Neutrophil (primary cell): ENCODE results near the gene NECTIN3.

Source experiments
- H3K27ac ChIP-seq: fragments of 200-600 bp; sonication (generic); 2 replicates; pipeline ENCODE4 v1.5.1; 2016; ENCODE audit warnings: mild to moderate bottlenecking, moderate library complexity
- H3K27me3 ChIP-seq: fragments of 200-600 bp; sonication (generic); 2 replicates; pipeline ENCODE4 v1.6.0; 2016; ENCODE audit warnings: mild to moderate bottlenecking
- H3K36me3 ChIP-seq: fragments of 200-600 bp; sonication (generic); 2 replicates; pipeline ENCODE4 v1.5.1; 2017
- H3K4me1 ChIP-seq, 2 experiments: fragments of 200-600 bp in 1 of 2; sonication (generic) in 1 of 2; 1 replicate in 1 of 2; 2 replicates in 1 of 2; pipeline versions ENCODE4 v1.5.1 to v1.6.1; 2013 to 2016; ENCODE audit warnings: low read depth in 1 of 2, low read length in 1 of 2, mild to moderate bottlenecking in 1 of 2, moderate library complexity in 1 of 2; ENCODE audit not compliant: control insufficient read depth in 1 of 2, insufficient read depth in 1 of 2
- H3K4me3 ChIP-seq, 2 experiments: fragments of 200-600 bp in 1 of 2; sonication (generic) in 1 of 2; 1 replicate in 1 of 2; 2 replicates in 1 of 2; pipeline ENCODE4 v1.5.1; 2013 to 2016; ENCODE audit warnings: low read depth in 1 of 2, low read length in 1 of 2, mild to moderate bottlenecking in 1 of 2, moderate library complexity in 1 of 2
- H3K9me3 ChIP-seq: fragments of 200-600 bp; sonication (generic); 2 replicates; pipeline ENCODE4 v1.5.1; 2016
- TF ChIP-seq, protein P1 (sequence below): fragments of 200-600 bp; sonication (generic); IDR thresholded peaks from 2 replicates; pipeline ENCODE4 v1.5.1; 2016; ENCODE audit warnings: antibody characterized with exemption

NECTIN3 gene

DNA sequence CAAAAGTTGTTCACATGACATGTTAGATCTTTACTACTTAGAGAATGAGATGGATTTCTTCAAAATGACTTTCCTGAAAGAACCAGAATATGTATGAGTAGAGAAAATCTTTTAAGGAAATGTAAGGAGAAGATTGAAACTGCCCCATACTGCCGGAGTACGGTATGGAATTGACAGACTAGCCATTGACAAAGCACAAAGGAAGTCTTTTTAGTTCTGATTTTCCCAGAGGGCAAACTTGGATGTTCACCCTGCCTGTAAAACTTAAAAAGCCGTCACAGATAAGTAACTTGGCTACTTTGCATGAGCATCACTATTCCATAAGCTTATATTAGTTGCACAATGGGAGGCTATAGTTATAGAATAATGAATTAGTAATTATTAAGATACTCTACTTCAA, 93.8 kb downstream of the NECTIN3 start:
- no peaks in the 10 kb centered on the region for H3K36me3 ChIP-seq

DNA sequence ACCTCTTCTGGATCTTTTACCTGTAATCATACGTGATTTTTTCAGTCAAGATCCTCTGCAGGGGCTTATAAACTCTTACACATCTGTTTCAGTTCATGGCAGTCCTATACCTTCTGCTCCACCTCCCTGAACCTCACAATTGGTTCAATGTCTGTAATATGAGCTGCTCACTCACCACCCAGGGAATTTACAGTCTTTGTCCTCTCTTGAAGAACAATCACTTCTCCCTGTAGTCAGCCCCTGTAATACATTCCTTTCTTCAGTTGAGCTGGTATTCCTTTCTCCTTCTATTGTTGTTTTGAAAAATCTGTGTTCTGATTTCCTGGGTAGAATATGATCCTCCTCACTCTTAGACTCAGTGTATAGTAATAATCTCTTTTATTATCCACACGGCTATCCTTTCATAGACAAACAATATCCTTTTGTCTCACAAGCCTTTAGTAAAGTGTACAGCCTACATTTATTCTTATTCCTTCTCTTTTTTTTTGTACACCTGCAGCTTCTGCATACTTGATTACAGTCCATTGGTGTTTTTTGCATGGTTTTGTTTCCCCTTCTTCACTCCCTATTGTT, 101.8 kb downstream of the NECTIN3 start:
- Histone ChIP-seq H3K9me3 (no peaks in the 10 kb centered on the region), H3K36me3 (no peaks in the 10 kb centered on the region), H3K4me1 (no peaks in the 10 kb centered on the region), H3K27ac (no peak overlapping the region), H3K4me3 (no peak overlapping the region), H3K27me3 (no peaks in the 10 kb centered on the region)
- TF ChIP-seq, protein P1, sequence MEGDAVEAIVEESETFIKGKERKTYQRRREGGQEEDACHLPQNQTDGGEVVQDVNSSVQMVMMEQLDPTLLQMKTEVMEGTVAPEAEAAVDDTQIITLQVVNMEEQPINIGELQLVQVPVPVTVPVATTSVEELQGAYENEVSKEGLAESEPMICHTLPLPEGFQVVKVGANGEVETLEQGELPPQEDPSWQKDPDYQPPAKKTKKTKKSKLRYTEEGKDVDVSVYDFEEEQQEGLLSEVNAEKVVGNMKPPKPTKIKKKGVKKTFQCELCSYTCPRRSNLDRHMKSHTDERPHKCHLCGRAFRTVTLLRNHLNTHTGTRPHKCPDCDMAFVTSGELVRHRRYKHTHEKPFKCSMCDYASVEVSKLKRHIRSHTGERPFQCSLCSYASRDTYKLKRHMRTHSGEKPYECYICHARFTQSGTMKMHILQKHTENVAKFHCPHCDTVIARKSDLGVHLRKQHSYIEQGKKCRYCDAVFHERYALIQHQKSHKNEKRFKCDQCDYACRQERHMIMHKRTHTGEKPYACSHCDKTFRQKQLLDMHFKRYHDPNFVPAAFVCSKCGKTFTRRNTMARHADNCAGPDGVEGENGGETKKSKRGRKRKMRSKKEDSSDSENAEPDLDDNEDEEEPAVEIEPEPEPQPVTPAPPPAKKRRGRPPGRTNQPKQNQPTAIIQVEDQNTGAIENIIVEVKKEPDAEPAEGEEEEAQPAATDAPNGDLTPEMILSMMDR: no peak

More for the DNA sequence above, 93.8 kb downstream of the NECTIN3 start:
- H3K4me1 ChIP-seq: no peaks in the 10 kb centered on the region
- TF ChIP-seq, protein P1: no peak
- no peak overlapping the region for H3K27ac ChIP-seq
- H3K27me3 ChIP-seq: no peaks in the 10 kb centered on the region
- H3K9me3 ChIP-seq: no peaks in the 10 kb centered on the region
- H3K4me3 ChIP-seq: no peak overlapping the region

DNA sequence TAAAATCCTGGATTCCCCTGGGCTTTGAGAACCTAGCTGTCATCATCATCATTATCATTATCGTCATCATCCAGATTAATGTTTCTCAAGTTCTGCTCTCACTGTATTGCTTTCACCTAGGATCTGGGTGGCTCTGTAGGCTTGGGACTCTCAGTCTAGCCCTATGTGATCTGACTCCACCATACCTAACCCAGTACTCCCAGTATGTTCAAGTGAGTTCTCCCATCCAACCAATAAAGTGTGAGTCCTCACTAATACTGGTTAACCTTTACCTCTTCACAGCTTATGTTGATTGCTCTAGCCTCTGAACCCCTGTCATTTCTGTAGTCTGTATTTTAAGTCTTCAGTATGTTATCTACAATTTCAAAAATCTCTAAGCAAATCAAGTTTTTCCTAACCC, 102.3 kb downstream of the NECTIN3 start:
- H3K36me3 ChIP-seq: no peaks in the 10 kb centered on the region
- TF ChIP-seq, protein P1: no peak
- H3K9me3 ChIP-seq: no peaks in the 10 kb centered on the region
- H3K4me3 ChIP-seq: no peak overlapping the region
- no peaks in the 10 kb centered on the region for H3K4me1 ChIP-seq
- no peak overlapping the region for H3K27ac ChIP-seq
- no peaks in the 10 kb centered on the region for H3K27me3 ChIP-seq

DNA sequence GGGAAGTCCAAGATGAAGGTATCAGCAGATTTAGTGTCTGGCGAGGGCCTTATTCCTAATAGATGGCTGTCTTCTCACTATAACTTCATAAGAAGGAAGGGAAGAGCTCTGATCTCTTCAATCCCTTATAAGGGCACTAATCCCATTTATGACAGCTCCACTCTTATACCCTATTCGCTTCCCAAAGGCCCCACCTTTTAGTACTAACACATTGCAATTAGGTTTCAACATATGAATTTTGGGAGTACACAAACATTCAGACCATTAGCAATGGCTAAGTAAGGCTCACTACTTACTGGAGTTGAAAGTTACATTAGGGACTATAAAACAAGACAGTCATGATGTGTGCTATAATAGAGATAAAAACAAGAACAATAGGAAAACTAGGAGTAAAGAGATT, 118.9 kb downstream of the NECTIN3 start:
- H3K27me3 ChIP-seq: no peaks in the 10 kb centered on the region
- H3K36me3 ChIP-seq: no peaks in the 10 kb centered on the region
- no peaks in the 10 kb centered on the region for H3K4me1 ChIP-seq
- TF ChIP-seq, protein P1: no peak
- no peak overlapping the region for H3K27ac ChIP-seq
- no peaks in the 10 kb centered on the region for H3K9me3 ChIP-seq
- no peak overlapping the region for H3K4me3 ChIP-seq

DNA sequence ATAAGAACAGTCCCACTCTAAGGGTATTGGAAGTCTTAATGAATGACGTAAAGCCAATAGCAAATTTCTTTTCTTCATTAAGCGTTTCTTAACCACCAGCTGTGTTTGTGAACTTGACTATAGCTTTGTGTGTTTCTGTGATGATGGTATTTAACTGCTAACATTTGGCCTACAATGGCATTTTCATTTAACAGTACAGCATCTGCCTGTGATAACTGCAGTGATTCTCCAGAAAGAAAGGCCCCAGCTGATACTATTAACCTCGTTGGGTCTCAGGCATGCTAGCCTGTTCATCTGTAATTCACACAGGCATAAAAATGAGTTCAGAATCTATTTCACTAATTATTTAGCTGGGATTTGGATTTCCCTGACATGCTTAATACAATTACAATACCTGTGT, 121.9 kb downstream of the NECTIN3 start:
- TF ChIP-seq, protein P1: no peak
- H3K4me3 ChIP-seq: no peak overlapping the region
- H3K27ac ChIP-seq: no peak overlapping the region
- no peaks in the 10 kb centered on the region for H3K27me3 ChIP-seq
- H3K4me1 ChIP-seq: no peaks in the 10 kb centered on the region
- no peaks in the 10 kb centered on the region for H3K9me3 ChIP-seq
- no peaks in the 10 kb centered on the region for H3K36me3 ChIP-seq

DNA sequence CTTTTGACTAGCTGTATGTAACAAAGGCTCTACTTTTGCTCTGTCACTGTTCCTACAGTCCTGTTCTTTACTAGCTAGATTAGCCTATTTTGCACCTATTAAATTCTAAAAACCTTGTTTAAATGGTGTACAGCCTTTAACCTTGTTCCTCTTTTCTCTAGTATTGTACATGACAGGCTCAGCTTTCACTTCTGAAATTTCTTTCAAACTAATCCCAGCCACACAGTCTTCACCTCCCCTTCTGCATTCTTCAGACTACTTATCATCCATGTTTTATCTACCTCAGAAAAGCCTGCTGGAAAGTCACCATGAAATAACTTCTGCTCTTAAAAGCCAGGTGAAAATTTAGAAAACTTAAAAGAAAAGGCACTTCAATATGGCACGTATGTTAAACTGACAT, 122.4 kb downstream of the NECTIN3 start:
- H3K4me1 ChIP-seq: no peaks in the 10 kb centered on the region

More for the DNA sequence above, 122.4 kb downstream of the NECTIN3 start:
- TF ChIP-seq, protein P1: no peak
- no peaks in the 10 kb centered on the region for H3K9me3 ChIP-seq
- H3K27me3 ChIP-seq: no peaks in the 10 kb centered on the region
- no peak overlapping the region for H3K4me3 ChIP-seq
- no peaks in the 10 kb centered on the region for H3K36me3 ChIP-seq
- no peak overlapping the region for H3K27ac ChIP-seq
